Activated CD4-positive, alpha-beta T cell treated with anti-CD3 and anti-CD28 coated beads for 24 hours (primary cell): ENCODE measurements around the gene SMIM29.
"Not testable (repeated sequence)": the region's sequence is repeated elsewhere in the genome, so short reads cannot be mapped to it uniquely, and the experiment has no call there.

ENCODE experiments used
- DNase-seq, 2 donors: peaks; one replicate each; pipeline ENCODE4 v3.0.0-alpha.2; 2020; ENCODE audit warnings: low read depth in 2 of 2

The SMIM29 gene

GRCh38 chr6:34248727-34249468 is at the start of gene SMIM29:
Gene SMIM29, minus strand, starts transcription at chr6:34249006. Its CDS starts 1,215 bp downstream, at chr6:34247791.
- peak; percentile 96 to 97 for DNase-seq

GRCh38 chr6:34295721-34296120 is 46.9 kb upstream of the SMIM29 start:
- DNase-seq, result no peak

- DNase-seq, result no peak
Measured at GRCh38 chr6:34292954-34293353, 44.1 kb upstream of the SMIM29 start.

GRCh38 chr6:34289137-34289536 is 40.3 kb upstream of the SMIM29 start:
- DNase-seq, result no peak

GRCh38 chr6:34288581-34288980 is 39.8 kb upstream of the SMIM29 start:
- DNase-seq, result no peak

- no peak for DNase-seq
Measured at GRCh38 chr6:34285448-34286164, 36.8 kb upstream of the SMIM29 start.

- DNase-seq, result no peak
Measured at GRCh38 chr6:34284563-34285447, 36.0 kb upstream of the SMIM29 start.

- DNase-seq, result no peak
Measured at GRCh38 chr6:34281702-34282334, 33.0 kb upstream of the SMIM29 start.

GRCh38 chr6:34280216-34280615 is 31.4 kb upstream of the SMIM29 start:
- no peak for DNase-seq

- DNase-seq, result no peak
Measured at GRCh38 chr6:34278833-34279232, 30.0 kb upstream of the SMIM29 start.

GRCh38 chr6:34277763-34278112 is 28.9 kb upstream of the SMIM29 start:
- DNase-seq, result no peak

- no peak for DNase-seq
Measured at GRCh38 chr6:34276881-34277762, 28.3 kb upstream of the SMIM29 start.

- no peak for DNase-seq
Measured at GRCh38 chr6:34276191-34276590, 27.4 kb upstream of the SMIM29 start.

- no peak for DNase-seq
Measured at GRCh38 chr6:34275128-34275804, 26.5 kb upstream of the SMIM29 start.

GRCh38 chr6:34274129-34274528 is 25.3 kb upstream of the SMIM29 start:
- DNase-seq, result no peak

- DNase-seq, result no peak
Measured at GRCh38 chr6:34273242-34273805, 24.5 kb upstream of the SMIM29 start.

- DNase-seq, result no peak
Measured at GRCh38 chr6:34272013-34272926, 23.5 kb upstream of the SMIM29 start.

- not testable (repeated sequence) for DNase-seq
Measured at GRCh38 chr6:34269658-34270341, 21.0 kb upstream of the SMIM29 start.
